HTR-8/SVneo (cell line): ENCODE measurements around the gene ZNF765.
"Not testable (repeated sequence)": the region's sequence is repeated elsewhere in the genome, so short reads cannot be mapped to it uniquely, and the experiment has no call there.

ENCODE experiments used
- DNase-seq: peaks from one replicate; pipeline ENCODE4 v3.0.0; 2011; ENCODE audit warnings: low spot score, mixed read lengths; ENCODE audit not compliant: insufficient read length
- FAIRE-seq: peaks from 2 replicates; lab custom pipeline; 2011; peaks lifted over from hg19 to GRCh38; lab: Jason Lieb, UNC

The ZNF765 gene

DNA sequence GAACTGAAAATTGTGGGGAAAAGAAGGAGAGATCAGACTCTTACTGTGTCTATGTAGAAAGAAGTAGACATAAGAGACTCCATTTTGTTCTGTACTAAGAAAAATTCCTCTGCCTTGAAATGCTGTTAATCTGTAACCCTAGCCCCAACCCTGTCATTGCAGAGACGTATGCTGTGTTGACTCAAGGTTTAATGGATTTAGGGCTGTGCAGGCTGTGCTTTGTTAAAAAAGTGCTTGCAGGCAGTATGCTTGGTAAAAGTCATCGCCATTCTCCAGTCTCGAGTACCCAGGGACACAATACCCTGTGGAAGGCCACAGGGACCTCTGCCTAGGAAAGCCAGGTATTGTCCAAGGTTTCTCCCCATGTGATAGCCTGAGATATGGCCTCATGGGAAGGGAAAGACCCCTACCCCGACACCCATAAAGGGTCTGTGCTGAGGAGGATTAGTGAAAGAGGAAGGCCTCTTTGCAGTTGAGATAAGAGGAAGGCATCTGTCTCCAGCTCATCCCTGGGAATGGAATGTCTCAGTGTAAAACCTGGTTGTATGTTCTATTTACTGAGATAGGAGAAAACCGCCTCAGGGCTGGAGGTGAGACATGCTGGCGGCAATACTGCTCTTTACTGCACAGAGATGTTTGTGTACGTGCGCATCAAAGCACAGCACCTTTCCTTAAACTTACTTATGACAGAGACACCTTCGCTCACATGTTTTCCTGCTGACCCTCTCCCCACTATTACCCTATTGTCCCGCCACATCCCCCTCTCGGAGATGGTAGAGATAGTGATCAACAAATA, 25.8 kb downstream of the ZNF765 start:
- not testable (repeated sequence) for FAIRE-seq, DNase-seq

- FAIRE-seq = no peak
These were observed 27.6 kb downstream of the ZNF765 start for GRCh38 chr19:53422551-53422950.

DNA sequence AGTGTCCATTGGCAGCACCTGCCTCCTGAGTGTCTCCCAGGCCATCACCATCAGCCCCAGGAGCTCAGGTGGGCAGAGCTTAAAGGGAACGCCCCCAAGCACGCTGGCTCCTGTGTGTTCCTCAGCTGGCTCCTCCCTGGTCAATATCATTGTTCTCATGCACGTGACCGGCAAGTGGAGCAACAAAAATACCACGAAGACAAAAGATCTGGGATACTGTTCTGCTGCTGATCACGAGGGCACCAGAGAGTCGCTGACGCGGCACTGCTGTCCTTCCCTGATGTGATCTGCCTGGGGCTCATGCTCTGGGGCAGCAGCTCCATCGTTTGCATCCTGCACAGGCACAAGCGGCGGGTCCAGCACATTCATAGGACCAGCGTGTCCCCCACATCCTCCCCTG, 28.1 kb downstream of the ZNF765 start:
- not testable (repeated sequence) for FAIRE-seq, DNase-seq

More at GRCh38 chr19:53422551-53422950, 27.6 kb downstream of the ZNF765 start:
- DNase-seq = no peak

DNA sequence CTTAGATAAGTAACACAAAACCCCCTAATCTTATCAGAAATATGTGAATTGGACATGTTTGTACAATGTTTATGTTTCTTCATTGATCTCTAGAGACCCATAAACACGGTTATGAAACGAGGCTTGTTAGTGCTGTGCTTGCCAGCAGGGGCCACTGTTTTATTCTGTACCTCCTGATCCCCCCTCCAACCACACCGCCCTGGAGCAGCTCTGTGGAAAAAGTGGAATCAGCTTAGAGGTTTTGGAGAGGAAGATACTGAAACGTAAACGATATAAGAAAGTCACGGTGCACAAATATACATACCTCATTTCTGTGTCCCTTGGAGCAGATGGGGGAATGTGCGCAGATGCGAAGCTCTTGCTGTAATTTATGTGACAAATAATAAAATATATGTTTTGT, 28.7 kb downstream of the ZNF765 start:
- peak; percentile 90 for FAIRE-seq
- not testable (repeated sequence) for DNase-seq

DNA sequence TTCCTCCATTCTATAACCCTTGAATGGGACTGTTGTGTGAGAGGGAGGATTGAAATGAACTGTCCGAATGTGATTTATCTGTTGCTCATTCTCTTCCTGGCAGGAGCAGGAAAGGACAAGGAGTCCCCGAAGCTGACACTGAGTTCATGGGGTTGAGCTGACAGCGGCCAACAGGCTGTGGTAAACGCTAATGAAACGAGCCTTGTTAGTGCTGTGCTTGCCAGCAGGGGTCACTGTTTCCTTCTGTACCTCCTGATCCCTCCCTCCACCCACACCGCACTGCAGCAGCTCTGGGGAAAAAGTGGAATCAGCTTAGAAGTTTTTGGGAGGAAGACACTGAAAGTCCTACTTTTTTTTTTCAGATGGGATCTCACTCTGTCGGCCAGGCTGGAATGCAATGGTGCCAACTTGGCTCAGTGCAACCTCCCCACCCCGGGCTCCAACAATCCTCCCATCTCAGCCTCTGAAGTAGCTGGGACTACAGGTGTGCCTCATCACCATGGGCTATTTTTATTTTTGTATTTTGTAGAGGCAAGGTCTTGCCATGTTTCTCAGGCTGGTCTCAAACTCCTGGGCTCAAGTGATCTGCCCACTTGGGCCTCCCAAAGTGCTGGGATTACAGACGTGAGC, 30.1 kb downstream of the ZNF765 start:
- DNase-seq (peak; percentile 37), FAIRE-seq (no peak)

GRCh38 chr19:53431399-53432087, 36.6 kb downstream of the ZNF765 start, which contains the start of gene ZNF761:
Gene ZNF761 (plus strand): TSS chr19:53431984. CDS start chr19:53447269, 15,285 bp downstream.
- FAIRE-seq (peak; percentile 91), DNase-seq (peak; percentile 82)

DNA sequence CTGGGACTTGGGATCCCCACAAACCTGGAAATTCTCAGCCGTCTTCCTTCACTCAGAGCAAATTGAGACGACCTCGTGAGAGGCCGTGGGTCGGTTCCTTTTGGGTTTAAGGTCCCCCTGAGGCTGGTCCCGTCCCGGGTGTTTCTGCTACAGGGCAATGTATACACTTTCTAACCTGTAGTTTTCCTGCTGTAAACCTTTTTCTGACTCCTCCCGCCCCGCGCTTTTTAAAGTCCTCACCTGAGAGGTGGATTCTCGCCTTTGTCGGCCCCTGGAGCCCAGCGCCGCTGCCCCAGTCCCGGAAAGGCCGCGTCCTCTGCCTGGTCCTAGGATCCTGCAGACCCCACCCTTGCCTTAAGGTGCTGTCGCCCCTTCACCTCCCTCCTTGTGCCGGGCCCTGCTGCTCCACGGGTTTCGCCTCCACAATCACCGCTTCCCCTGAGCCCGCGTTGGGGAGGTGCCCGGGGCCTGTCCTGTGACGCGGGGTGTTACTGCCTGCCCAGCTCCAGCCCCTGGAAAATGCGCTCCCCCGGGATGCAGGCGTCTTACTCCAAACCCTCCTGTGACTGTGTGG, 37.2 kb downstream of the ZNF765 start:
- DNase-seq (no peak), FAIRE-seq (peak; percentile 20)

GRCh38 chr19:53443809-53444208, 48.9 kb downstream of the ZNF765 start:
- DNase-seq, FAIRE-seq: not testable (repeated sequence)

DNA sequence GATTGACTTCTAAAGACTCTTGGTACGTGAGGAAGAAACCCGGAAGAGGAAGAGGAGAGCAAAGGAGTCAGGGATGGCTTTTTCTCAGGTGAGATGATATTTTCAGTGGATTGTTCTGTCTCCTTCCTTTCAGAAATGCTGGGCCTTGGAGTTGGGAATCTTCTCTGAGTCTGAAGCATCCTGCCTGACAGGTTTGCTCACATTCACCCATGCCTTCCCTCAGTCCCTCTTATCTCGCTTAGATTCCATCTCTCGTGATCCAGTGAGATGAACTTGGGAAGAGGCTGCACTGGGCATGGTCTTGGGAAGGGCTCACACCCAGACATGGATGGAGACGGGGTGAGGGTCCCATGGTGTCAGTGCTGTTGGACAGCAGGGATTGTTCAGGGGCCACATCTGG, 52.2 kb downstream of the ZNF765 start:
- not testable (repeated sequence) for DNase-seq, FAIRE-seq

DNA sequence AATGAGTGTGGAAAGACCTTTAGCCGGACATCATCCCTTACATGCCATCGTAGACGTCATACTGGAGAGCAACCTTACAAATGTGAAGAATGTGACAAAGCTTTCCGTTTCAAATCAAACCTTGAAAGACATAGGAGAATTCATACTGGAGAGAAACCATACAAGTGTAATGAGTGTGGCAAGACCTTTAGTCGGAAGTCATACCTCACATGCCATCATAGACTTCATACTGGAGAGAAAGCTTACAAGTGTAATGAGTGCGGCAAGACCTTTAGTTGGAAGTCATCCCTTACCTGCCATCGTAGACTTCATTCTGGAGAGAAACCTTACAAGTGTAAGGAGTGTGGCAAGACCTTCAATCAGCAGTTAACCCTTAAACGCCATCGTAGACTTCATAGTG, 60.9 kb downstream of the ZNF765 start:
- DNase-seq (no peak), FAIRE-seq (no peak)

DNA sequence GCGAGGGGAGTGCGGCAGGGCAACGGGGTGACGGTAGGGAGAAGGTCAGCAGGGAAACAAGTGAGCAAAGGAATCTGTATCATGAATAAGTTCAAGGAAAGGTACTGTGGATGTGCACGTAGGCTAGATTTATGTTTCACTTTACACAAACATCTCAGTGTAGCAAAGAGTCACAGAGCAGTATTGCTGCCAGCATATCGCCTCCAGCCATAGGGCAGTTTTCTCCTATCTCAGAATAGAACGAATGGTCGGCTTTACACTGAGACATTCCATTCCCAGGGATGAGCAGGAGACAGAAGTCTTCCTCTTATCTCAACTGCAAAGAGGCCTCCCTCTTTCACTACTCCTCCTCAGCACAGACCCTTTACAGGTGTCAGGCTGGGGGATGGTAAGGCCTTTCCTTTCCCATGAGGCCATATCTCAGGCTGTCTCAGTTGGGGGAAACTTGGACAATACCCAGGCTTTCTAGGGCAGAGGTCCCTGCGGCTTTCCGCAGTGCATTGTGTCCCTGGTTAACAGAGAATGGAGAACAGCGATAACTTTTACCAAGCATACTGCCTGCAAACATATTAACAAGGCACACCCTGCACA, 65.3 kb downstream of the ZNF765 start:
- DNase-seq, FAIRE-seq: not testable (repeated sequence)

DNA sequence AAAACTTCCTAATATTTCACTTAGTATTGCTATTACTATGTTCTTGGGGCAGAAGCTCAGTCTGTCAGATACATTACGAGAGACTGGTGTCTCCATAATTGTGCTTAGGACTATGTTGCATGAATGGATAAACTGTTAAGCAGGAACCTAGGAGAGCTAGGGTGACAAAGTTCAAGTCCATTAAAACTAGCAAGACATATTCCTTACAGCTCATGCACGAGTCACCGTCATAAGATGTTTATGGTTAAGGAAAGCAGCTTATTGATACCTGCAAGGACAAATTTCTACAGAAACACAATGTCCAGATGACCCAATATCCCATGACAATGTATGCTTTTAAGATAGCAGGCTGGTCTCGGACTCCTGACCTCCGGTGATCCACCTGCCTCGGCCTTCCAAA, 66.9 kb downstream of the ZNF765 start:
- DNase-seq = no peak
- FAIRE-seq = no peak

GRCh38 chr19:53462861-53463260, 67.9 kb downstream of the ZNF765 start:
- no peak for DNase-seq
- no peak for FAIRE-seq

DNA sequence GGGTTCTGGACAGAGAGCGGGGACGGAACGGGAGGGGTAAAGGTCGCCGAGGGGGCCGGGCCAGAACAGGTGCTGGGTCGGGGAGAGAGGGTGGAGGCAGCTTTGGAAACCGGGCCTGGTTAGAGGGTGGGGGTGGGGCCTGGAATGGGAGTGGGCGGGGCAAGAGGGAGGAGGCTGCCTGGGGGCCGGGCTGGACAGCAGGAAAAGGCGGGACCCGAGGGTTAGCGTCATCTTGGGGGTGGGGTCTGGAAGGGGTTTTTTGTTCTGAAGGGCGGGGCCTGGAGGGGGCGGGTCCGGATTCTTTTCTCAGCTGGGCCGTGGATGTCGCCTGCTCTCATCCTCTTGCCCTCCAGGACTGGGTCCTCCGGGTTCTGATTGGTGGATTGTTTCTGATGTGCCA, 68.3 kb downstream of the ZNF765 start:
- FAIRE-seq (no peak), DNase-seq (no peak)

DNA sequence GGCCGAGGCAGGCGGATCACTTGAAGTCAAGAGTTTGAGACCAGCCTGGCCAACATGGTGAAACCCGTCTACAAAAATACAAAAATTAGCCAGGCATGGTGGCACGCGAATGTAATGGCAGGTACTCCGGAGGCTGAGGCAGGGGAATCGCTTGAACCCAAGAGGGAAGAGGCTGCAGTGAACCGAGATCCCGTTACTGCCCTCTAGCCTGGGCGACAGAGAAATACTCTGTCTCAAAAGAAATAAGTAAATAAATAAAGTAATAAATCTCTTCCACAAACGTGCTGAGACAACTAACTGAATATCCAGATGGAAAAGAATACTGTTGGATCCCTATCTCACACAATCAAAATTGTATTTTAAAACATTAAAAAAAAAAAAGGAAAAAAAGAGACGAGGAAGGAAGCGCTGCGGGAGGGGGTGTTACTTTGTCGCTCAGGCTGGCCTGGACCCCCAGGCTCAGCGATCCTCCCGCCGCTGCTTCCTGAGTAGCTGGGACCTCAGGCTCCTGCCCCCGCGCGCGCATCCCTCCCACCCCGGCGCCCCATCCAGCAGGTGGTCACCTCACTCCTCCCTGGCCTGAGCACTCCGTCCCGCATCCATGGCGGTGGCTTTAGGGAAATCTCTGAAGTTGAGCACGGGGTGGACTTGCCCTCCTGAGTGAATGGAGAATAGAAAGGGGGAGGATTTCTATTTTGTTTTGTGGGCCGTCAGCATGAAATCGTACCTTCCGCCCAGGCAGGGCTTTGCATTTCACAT, 72.0 kb downstream of the ZNF765 start:
- FAIRE-seq (no peak), DNase-seq (no peak)

DNA sequence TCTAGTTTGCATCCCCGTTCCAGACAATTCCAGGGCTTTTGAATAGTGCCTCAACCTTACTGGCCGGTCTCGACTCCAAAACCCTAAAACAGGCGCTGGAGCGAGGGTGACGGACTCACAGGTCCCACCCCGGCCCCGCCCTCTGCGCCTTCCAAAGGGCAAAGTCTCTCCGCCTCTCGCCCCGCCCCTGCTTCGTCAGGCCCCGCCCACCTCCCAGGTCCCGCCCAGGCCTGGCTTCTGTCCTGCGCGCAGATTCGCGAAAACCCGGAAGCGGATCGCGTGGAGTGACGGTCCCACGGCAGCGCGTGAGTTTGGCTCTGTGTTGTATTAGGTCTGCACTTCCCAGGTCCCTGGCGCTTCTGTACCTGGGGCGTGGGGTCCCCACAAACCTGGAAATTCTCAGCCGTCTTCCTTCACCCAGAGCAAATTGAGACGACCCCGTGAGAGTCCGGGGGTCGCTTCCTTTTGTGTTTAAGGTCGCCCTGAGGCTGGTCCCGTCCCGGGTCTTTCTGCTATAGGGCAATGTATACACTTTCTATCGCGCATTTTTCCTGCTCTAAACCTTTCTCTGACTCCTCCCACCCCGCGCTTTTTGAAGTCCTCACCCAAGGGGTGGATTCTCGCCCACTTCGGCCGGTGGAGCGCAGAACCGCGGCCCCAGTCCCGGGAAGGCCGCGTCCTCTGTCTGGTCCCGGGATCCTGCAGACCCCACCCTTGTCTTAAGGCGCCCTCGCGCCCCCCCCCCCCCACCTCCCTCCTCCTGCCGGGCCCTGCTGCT, 72.7 kb downstream of the ZNF765 start, which contains the start of gene ZNF813:
Gene ZNF813, plus strand, starts transcription at position 249 of the 778 bp plus-strand sequence. CDS start 16,090 bp downstream, outside the sequence.
- peak; percentile 68 for FAIRE-seq

GRCh38 chr19:53468628-53469027, 73.7 kb downstream of the ZNF765 start:
- not testable (repeated sequence) for FAIRE-seq, DNase-seq

More for the DNA sequence above, 72.7 kb downstream of the ZNF765 start, which contains the start of gene ZNF813:
- peak; percentile 74 for DNase-seq

DNA sequence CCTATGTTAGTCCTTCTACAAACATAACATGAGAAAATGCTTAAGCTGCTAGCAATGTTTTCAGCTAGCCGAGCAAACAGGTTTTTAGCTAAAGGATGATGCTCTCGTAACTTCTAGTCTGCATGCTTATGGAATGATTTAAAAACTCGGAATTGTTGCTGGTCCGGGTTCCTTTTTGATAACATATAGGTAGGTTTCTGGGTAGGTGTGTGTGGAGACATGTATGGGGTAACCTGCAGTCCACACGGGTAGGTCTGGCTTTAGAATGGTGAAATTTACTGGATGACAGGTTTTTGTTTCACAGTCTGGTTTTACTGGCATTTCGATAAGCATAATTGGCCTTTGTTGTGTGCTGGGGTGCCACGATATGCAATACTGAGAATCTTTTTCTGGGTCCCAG, 77.0 kb downstream of the ZNF765 start:
- no peak for DNase-seq
- no peak for FAIRE-seq
